ENCODE results near the gene SLC37A1.
"Not testable (repeated sequence)": the region's sequence is repeated elsewhere in the genome, so short reads cannot be mapped to it uniquely, and the experiment has no call there.

SLC37A1 gene

DNA sequence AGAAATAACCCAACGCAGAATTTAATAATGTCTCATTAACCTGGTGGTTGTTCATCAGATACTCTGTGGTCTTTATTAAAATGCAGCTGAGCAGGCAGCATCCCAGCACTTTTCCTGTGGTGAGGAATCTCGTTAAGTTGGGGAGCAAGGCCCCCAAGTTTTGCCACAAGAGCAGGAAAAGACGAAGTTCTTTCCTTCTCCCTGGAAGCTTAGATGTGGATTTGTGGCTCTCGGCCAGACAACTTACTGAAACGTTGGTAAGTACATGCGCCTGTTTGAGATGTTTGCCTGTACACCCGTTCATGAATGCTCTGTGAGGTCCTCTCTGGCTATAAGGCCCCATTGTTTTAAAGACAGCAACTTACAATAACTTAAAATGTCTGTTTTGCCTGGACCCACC is 105.5 kb downstream of the SLC37A1 start:
- no peak for DNase-seq (ENCODE audit: low spot score)

- DNase-seq (ENCODE audit: low spot score) = no peak
Measured at GRCh38 chr21:42619841-42620240, 106.2 kb downstream of the SLC37A1 start.

- no peak for DNase-seq (ENCODE audit: low spot score)
Measured at GRCh38 chr21:42621166-42621818, 107.6 kb downstream of the SLC37A1 start.

DNA sequence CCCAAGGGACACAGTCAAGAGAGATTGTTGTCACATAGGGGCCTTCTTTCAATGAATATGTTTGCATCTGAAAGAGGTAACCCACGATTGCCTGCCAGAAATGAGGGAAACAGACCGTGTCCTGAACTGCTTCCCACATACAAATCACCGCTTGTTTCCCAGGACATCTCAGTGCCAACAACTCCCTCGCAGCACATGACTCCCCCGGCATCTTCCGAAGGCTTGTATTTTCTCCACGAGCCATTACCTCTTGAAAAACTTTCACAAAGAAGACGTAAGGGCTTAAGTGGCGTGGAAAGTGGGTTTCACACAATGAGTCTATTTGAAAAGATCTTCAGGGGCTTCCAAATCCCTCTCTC is 108.1 kb downstream of the SLC37A1 start:
- no peak for DNase-seq (ENCODE audit: low spot score)

- no peak for DNase-seq (ENCODE audit: low spot score)
Measured at GRCh38 chr21:42622284-42622683, 108.6 kb downstream of the SLC37A1 start.

GRCh38 chr21:42623694-42624093 is 110.0 kb downstream of the SLC37A1 start:
- DNase-seq (ENCODE audit: low spot score) = no peak

DNA sequence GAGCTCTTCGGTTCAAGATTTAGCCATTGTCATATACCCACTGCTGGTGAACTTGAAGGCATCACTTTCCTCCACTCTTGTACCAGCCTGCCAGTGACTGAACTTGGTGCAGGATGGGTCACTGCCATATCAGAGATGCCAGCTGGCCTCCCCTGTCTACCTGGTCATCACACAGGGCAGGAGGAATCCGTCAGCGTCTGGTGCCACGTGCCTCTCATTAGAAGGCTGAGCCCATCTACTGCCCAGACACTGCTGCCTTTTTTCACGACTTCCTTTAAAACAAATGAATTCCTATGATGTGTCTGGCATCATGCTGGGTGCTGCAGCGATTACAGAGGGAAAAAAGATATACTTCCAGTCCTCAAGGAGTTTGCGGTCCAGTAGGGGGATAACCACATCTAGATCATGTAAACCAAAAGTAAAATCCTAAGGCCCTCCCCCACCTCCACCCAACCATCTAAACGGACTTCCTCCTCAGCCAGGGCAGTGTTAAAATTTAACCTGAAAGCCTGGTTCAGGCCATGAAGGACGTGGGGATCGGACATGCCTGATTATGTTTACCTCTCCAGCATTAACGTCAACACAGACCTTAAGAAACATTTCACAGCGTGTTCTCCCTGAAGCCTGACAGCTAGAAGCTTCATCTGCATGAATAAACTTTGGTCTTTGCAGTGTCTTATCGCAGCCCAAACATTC is 110.6 kb downstream of the SLC37A1 start:
- DNase-seq (ENCODE audit: low spot score) = no peak

- no peak for DNase-seq (ENCODE audit: low spot score)
Measured at GRCh38 chr21:42624936-42625335, 111.3 kb downstream of the SLC37A1 start.

GRCh38 chr21:42626171-42626570 is 112.5 kb downstream of the SLC37A1 start:
- DNase-seq (ENCODE audit: low spot score) = no peak

- no peak for DNase-seq (ENCODE audit: low spot score)
Measured at GRCh38 chr21:42627527-42628289, 114.1 kb downstream of the SLC37A1 start.

DNA sequence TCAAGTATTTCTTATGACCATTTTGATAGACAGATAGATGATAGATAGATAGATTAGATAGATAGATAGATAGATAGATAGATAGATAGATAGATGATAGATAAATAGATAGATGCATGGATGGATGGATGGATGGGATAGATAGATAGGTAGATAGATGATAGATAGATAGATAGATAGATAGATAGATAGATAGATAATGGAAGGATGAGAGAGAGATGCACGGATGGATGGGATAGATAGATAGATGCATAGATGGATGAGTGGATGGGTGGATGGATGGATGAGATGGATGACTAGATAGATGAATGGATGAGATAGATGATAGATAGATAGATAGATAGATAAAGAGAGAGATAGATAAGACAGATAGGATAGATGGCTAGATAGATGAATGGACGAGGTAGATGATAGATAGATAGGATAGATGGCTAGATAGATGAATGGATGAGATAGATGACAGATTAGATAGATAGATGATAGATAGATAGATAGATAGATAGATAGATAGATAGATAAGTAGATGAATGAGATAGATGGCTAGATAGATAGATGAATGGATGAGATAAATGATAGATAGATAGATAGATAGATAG is 114.9 kb downstream of the SLC37A1 start:
- DNase-seq (ENCODE audit: low spot score) = not testable (repeated sequence)

GRCh38 chr21:42629933-42630589 is 116.4 kb downstream of the SLC37A1 start:
- DNase-seq (ENCODE audit: low spot score) = no peak

DNA sequence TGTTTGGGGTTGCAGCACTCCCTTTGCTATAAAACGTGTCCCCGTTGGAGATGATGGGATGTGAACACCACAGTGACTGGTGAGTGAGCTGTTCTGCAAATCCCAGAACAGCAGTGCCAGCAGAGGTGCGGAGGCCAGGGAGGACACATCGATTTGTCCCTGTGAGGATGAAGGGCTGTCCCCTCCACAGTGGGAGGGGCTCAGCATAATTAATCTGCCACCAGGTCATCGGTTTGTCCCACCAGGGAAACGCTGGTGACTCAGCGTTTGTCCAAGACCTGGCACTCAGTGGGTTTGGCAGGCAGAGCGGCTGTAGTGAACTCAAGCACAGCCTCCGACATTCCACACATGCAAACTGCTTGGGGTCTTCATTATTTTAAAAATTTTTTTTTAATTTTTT is 117.0 kb downstream of the SLC37A1 start:
- no peak for DNase-seq (ENCODE audit: low spot score)
